ENCODE results near the gene SRP54. TPM values are rescaled to one million over a fixed set of nuclear protein-coding genes. Genes with fewer than 3 reads are reported as not detected.

Gene SRP54
- total and polyA plus RNA-seq, 2 donors = 33.7 to 54.1 TPM

GRCh38 chr14:35072226-35072625 is 89.4 kb downstream of the SRP54 start:
- 94% methylated on average over 3 of the region's 3 CpGs for WGBS
- no peak overlapping the region for H3K4me3 ChIP-seq (ENCODE audit: low read length in 2 of 2)
- no peaks in the 10 kb centered on the region for H3K4me1 ChIP-seq (ENCODE audit: control insufficient read depth in 2 of 2, insufficient read depth in 2 of 2, low read length in 2 of 2)
- H3K27ac ChIP-seq (ENCODE audit: low read depth in 1 of 2, low read length in 1 of 2) = no peak overlapping the region
- H3K36me3 ChIP-seq (ENCODE audit: control insufficient read depth in 2 of 2, insufficient read depth in 2 of 2, low read length in 1 of 2) = peaks cover 6 to 15% of the 10 kb centered on the region in 2 donors
- H3K9me3 ChIP-seq (ENCODE audit: control insufficient read depth in 2 of 2, insufficient read depth in 1 of 2, low read length in 1 of 2) = no peaks in the 10 kb centered on the region
- DNase-seq (ENCODE audit: low read depth in 6 of 9, low spot score in 9 of 9) = no peak
- no peaks in the 10 kb centered on the region for H3K27me3 ChIP-seq (ENCODE audit: control insufficient read depth in 2 of 2, insufficient read depth in 1 of 2, low read length in 1 of 2)

- Histone ChIP-seq H3K36me3 (ENCODE audit: control insufficient read depth in 2 of 2, insufficient read depth in 2 of 2, low read length in 1 of 2) (peaks cover 7 to 16% of the 10 kb centered on the region in 2 donors), H3K27ac (ENCODE audit: low read depth in 1 of 2, low read length in 1 of 2) (no peak overlapping the region)
Observed at GRCh38 chr14:35073486-35073885, 90.7 kb downstream of the SRP54 start.

GRCh38 chr14:35078082-35078481 is 95.3 kb downstream of the SRP54 start:
- WGBS = 100% methylated on average over 2 of the region's 2 CpGs
- peaks cover 10 to 27% of the 10 kb centered on the region in 2 donors for H3K36me3 ChIP-seq (ENCODE audit: control insufficient read depth in 2 of 2, insufficient read depth in 2 of 2, low read length in 1 of 2)

More at GRCh38 chr14:35073486-35073885, 90.7 kb downstream of the SRP54 start:
- Histone ChIP-seq H3K27me3 (ENCODE audit: control insufficient read depth in 2 of 2, insufficient read depth in 1 of 2, low read length in 1 of 2) (no peaks in the 10 kb centered on the region), H3K4me3 (ENCODE audit: low read length in 2 of 2) (no peak overlapping the region), H3K4me1 (ENCODE audit: control insufficient read depth in 2 of 2, insufficient read depth in 2 of 2, low read length in 2 of 2) (no peaks in the 10 kb centered on the region), H3K9me3 (ENCODE audit: control insufficient read depth in 2 of 2, insufficient read depth in 1 of 2, low read length in 1 of 2) (no peaks in the 10 kb centered on the region)
- DNase-seq (ENCODE audit: low read depth in 6 of 9, low spot score in 9 of 9) = no peak
- WGBS = 100% methylated on average over 1 of the region's 1 CpG

More at GRCh38 chr14:35078082-35078481, 95.3 kb downstream of the SRP54 start:
- Histone ChIP-seq H3K27ac (ENCODE audit: low read depth in 1 of 2, low read length in 1 of 2) (no peak overlapping the region), H3K27me3 (ENCODE audit: control insufficient read depth in 2 of 2, insufficient read depth in 1 of 2, low read length in 1 of 2) (no peaks in the 10 kb centered on the region), H3K4me3 (ENCODE audit: low read length in 2 of 2) (no peak overlapping the region), H3K9me3 (ENCODE audit: control insufficient read depth in 2 of 2, insufficient read depth in 1 of 2, low read length in 1 of 2) (no peaks in the 10 kb centered on the region), H3K4me1 (ENCODE audit: control insufficient read depth in 2 of 2, insufficient read depth in 2 of 2, low read length in 2 of 2) (no peaks in the 10 kb centered on the region)
- DNase-seq (ENCODE audit: low read depth in 6 of 9, low spot score in 9 of 9) = no peak

Other genes with a start within 250 kb of the SRP54 start
- 45.6 TPM for gene BAZ1A, start 107.6 kb upstream of the SRP54 start, total RNA-seq
- gene BAZ1A, start 107.6 kb upstream of the SRP54 start, polyA plus RNA-seq = 41.2 TPM
- 25.3 TPM for gene FAM177A1, start 63.3 kb downstream of the SRP54 start, total RNA-seq
- gene FAM177A1, start 63.3 kb downstream of the SRP54 start, polyA plus RNA-seq = 65.1 TPM
- gene PPP2R3C, start 139.0 kb downstream of the SRP54 start, total RNA-seq = 48.8 TPM
- gene PPP2R3C, start 139.0 kb downstream of the SRP54 start, polyA plus RNA-seq = 49.4 TPM
- gene PRORP, start 139.6 kb downstream of the SRP54 start, total RNA-seq = 42.1 TPM
- 28.5 TPM for gene PRORP, start 139.6 kb downstream of the SRP54 start, polyA plus RNA-seq

All from thymus (tissue), 11 donors.